Left hindlimb (tissue), 1 donor: ENCODE data around the gene TBC1D4.

Experiments used
- DNase-seq: peaks from one replicate; pipeline ENCODE4 v3.0.0-alpha.2; 2018

Gene TBC1D4

GRCh38 chr13:75383064-75383715 is 98.8 kb downstream of the TBC1D4 start:
- no peak for DNase-seq

- no peak for DNase-seq
Observed at GRCh38 chr13:75378301-75378700, 103.7 kb downstream of the TBC1D4 start.

GRCh38 chr13:75376792-75377402 is 105.1 kb downstream of the TBC1D4 start:
- no peak for DNase-seq

GRCh38 chr13:75375329-75375728 is 106.6 kb downstream of the TBC1D4 start:
- no peak for DNase-seq

- no peak for DNase-seq
Observed at GRCh38 chr13:75373988-75374387, 108.0 kb downstream of the TBC1D4 start.

GRCh38 chr13:75372923-75373841 is 108.8 kb downstream of the TBC1D4 start:
- no peak for DNase-seq

GRCh38 chr13:75372517-75372916 is 109.5 kb downstream of the TBC1D4 start:
- DNase-seq, result no peak

- no peak for DNase-seq
Observed at GRCh38 chr13:75371203-75371602, 110.8 kb downstream of the TBC1D4 start.

GRCh38 chr13:75370774-75371173 is 111.2 kb downstream of the TBC1D4 start:
- DNase-seq, result no peak

GRCh38 chr13:75369981-75370380 is 112.0 kb downstream of the TBC1D4 start:
- no peak for DNase-seq

- no peak for DNase-seq
Observed at GRCh38 chr13:75368167-75368566, 113.8 kb downstream of the TBC1D4 start.

- no peak for DNase-seq
Observed at GRCh38 chr13:75366380-75367280, 115.3 kb downstream of the TBC1D4 start.

- no peak for DNase-seq
Observed at GRCh38 chr13:75365724-75366173, 116.2 kb downstream of the TBC1D4 start.

GRCh38 chr13:75364131-75364713 is 117.7 kb downstream of the TBC1D4 start:
- DNase-seq, result no peak

- no peak for DNase-seq
Observed at GRCh38 chr13:75363371-75363770, 118.6 kb downstream of the TBC1D4 start.

GRCh38 chr13:75362026-75362425 is 119.9 kb downstream of the TBC1D4 start:
- DNase-seq, result no peak

- DNase-seq, result no peak
Observed at GRCh38 chr13:75360170-75360569, 121.8 kb downstream of the TBC1D4 start.

- no peak for DNase-seq
Observed at GRCh38 chr13:75359266-75359665, 122.7 kb downstream of the TBC1D4 start.

GRCh38 chr13:75357576-75358289 is 124.2 kb downstream of the TBC1D4 start:
- DNase-seq, result no peak

GRCh38 chr13:75356421-75356820 is 125.5 kb downstream of the TBC1D4 start:
- no peak for DNase-seq

GRCh38 chr13:75355609-75356008 is 126.4 kb downstream of the TBC1D4 start:
- DNase-seq, result no peak
